Measurements from ENCODE around the gene LINC01488. TPM values are rescaled to one million over a fixed set of nuclear protein-coding genes. Genes with fewer than 3 reads are reported as not detected.

LINC01488 gene
- total and polyA plus RNA-seq, 9 donors = not detected

DNA sequence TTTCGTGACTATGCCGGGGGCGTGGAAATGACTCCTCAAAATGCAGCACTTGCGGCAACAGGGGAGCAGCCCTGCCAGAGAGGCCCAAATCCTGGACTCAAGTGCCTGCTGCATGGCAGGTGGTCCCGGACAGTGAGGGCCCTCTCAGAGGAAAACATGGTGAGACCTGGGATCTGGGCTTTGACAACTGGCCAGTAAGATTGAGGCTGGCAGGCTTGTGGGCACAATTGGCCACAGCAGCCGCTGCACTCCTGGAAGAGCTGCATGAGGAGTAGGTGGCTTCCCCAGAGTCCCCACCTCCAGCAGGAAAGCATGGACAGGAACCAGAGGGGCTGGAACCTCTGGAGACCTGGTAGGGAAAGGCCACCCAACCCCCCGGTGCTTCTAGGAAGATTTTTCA is 13.4 kb downstream of the LINC01488 start:
- WGBS, 3 donors = 93 to 97% (median 94%) methylated on average over 7 of the region's 7 CpGs
- peaks cover 3% of the 10 kb centered on the region for H3K4me1 ChIP-seq (ENCODE audit: insufficient read depth)
- no peaks in the 10 kb centered on the region for H3K27me3 ChIP-seq
- intact Hi-C loops (cut with DNase I) = loop anchor here in 1 of 4 donors (10.0 kb wide), 1 partner anchor 60 kb away; no protein-coding TSS in a partner anchor
- H3K9me3 ChIP-seq = no peaks in the 10 kb centered on the region
- H3K27ac ChIP-seq = no peak overlapping the region
- TF ChIP-seq, protein P1, sequence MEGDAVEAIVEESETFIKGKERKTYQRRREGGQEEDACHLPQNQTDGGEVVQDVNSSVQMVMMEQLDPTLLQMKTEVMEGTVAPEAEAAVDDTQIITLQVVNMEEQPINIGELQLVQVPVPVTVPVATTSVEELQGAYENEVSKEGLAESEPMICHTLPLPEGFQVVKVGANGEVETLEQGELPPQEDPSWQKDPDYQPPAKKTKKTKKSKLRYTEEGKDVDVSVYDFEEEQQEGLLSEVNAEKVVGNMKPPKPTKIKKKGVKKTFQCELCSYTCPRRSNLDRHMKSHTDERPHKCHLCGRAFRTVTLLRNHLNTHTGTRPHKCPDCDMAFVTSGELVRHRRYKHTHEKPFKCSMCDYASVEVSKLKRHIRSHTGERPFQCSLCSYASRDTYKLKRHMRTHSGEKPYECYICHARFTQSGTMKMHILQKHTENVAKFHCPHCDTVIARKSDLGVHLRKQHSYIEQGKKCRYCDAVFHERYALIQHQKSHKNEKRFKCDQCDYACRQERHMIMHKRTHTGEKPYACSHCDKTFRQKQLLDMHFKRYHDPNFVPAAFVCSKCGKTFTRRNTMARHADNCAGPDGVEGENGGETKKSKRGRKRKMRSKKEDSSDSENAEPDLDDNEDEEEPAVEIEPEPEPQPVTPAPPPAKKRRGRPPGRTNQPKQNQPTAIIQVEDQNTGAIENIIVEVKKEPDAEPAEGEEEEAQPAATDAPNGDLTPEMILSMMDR (IDR thresholded peaks at IDR 0.05) = no peak
- TF ChIP-seq EP300 (IDR thresholded peaks at IDR 0.05) = no peak
- no peak for TF ChIP-seq POLR2A (IDR thresholded peaks at IDR 0.05)
- DNase-seq = no peak
- H3K4me3 ChIP-seq = no peak overlapping the region
- no peaks in the 10 kb centered on the region for H3K36me3 ChIP-seq

- intact Hi-C loops (cut with DNase I) = loop anchor here in 1 of 4 donors (10.0 kb wide), 1 partner anchor 59 kb away; no protein-coding TSS in a partner anchor
- Histone ChIP-seq H3K9me3 (no peaks in the 10 kb centered on the region), H3K4me3 (no peak overlapping the region), H3K27ac (no peak overlapping the region), H3K4me1 (ENCODE audit: insufficient read depth) (peaks cover 3% of the 10 kb centered on the region), H3K27me3 (no peaks in the 10 kb centered on the region), H3K36me3 (no peaks in the 10 kb centered on the region)
- no peak for TF ChIP-seq EP300 (IDR thresholded peaks at IDR 0.05)
- TF ChIP-seq, protein P1 (IDR thresholded peaks at IDR 0.05) = no peak
- TF ChIP-seq POLR2A (IDR thresholded peaks at IDR 0.05) = no peak
- no peak for DNase-seq
- WGBS, 3 donors = 90 to 94% (median 94%) methylated on average over 11 to 12 of the region's 12 CpGs
Measured at GRCh38 chr11:69495441-69496201, 14.2 kb downstream of the LINC01488 start.

DNA sequence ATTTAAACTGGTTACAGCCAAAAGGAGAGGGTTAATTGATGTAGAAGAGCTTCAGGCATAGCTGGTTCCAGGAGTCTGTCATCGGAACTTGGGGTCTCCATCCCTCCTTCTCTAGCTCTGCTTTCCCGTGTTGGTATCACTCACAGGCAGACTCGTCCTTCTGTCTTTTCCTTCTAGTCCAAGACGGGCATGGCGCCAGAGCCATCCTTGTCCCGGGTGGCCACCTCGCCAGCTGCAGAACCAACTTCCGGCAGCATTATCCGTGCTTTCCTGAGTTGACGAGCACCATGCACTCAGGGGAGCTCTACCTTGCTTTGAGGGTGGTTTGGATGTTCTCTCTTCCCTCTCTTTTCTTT is 14.7 kb downstream of the LINC01488 start:
- Histone ChIP-seq H3K9me3 (no peaks in the 10 kb centered on the region), H3K27ac (no peak overlapping the region), H3K4me1 (ENCODE audit: insufficient read depth) (peaks cover 3% of the 10 kb centered on the region), H3K27me3 (no peaks in the 10 kb centered on the region), H3K4me3 (no peak overlapping the region), H3K36me3 (no peaks in the 10 kb centered on the region)
- 90 to 94% (median 91%) methylated on average over 10 of the region's 10 CpGs for WGBS, 3 donors
- intact Hi-C loops (cut with DNase I) = loop anchor here in 1 of 4 donors (10.0 kb wide), 1 partner anchor 59 kb away; no protein-coding TSS in a partner anchor
- TF ChIP-seq EP300 (IDR thresholded peaks at IDR 0.05) (no peak), POLR2A (IDR thresholded peaks at IDR 0.05) (no peak)
- TF ChIP-seq, protein P1 (IDR thresholded peaks at IDR 0.05) = no peak
- DNase-seq = no peak

- Histone ChIP-seq H3K4me1 (ENCODE audit: insufficient read depth) (peaks cover 3% of the 10 kb centered on the region), H3K27me3 (no peaks in the 10 kb centered on the region), H3K36me3 (no peaks in the 10 kb centered on the region), H3K4me3 (no peak overlapping the region), H3K27ac (no peak overlapping the region), H3K9me3 (no peaks in the 10 kb centered on the region)
- intact Hi-C loops (cut with DNase I) = loop anchor here in 1 of 4 donors (10.0 kb wide), 1 partner anchor 58 kb away; no protein-coding TSS in a partner anchor
- 29 to 37% (median 36%) methylated on average over 10 to 12 of the region's 12 CpGs for WGBS, 3 donors
- DNase-seq = no peak
- no peak for TF ChIP-seq POLR2A (IDR thresholded peaks at IDR 0.05)
- TF ChIP-seq EP300 (IDR thresholded peaks at IDR 0.05) = no peak
- TF ChIP-seq, protein P1 (IDR thresholded peaks at IDR 0.05) = no peak
Measured at GRCh38 chr11:69496631-69497220, 15.3 kb downstream of the LINC01488 start.

Measured in ovary (tissue), 9 donors.